HTERT RPE-1 (cell line): ENCODE measurements around the gene KIF17.

ENCODE experiments used
- in situ Hi-C: fragments of 300-500 bp; cut with MboI; formaldehyde crosslinking; loops from 4 replicates; pipeline ENCODE4 v1.14.3; 2020; ENCODE audit warnings: low sequenced_read_pairs

Gene KIF17

GRCh38 chr1:20717452-20718342, at the start of gene KIF17:
Gene KIF17, minus strand, starts transcription at chr1:20718007. Its CDS starts 301 bp downstream, at chr1:20717706.
- in situ Hi-C loops, result no loop called here

GRCh38 chr1:20767271-20767670, 49.5 kb upstream of the KIF17 start:
- in situ Hi-C loops, result no loop called here

- in situ Hi-C loops, result no loop called here
These were observed 45.6 kb upstream of the KIF17 start for GRCh38 chr1:20763417-20763816.

GRCh38 chr1:20760322-20760721, 42.5 kb upstream of the KIF17 start:
- in situ Hi-C loops, result no loop called here

- in situ Hi-C loops, result no loop called here
These were observed 35.8 kb upstream of the KIF17 start for GRCh38 chr1:20753589-20753988.

- in situ Hi-C loops, result no loop called here
These were observed 33.7 kb upstream of the KIF17 start for GRCh38 chr1:20751462-20751990.

- in situ Hi-C loops, result no loop called here
These were observed 24.9 kb upstream of the KIF17 start for GRCh38 chr1:20742671-20743070.

GRCh38 chr1:20740781-20741180, 23.0 kb upstream of the KIF17 start:
- in situ Hi-C loops, result no loop called here

GRCh38 chr1:20739225-20739624, 21.4 kb upstream of the KIF17 start:
- in situ Hi-C loops, result no loop called here

- in situ Hi-C loops, result no loop called here
These were observed 17.8 kb upstream of the KIF17 start for GRCh38 chr1:20735581-20736111.

- in situ Hi-C loops, result no loop called here
These were observed 15.7 kb upstream of the KIF17 start for GRCh38 chr1:20733360-20733975.

- in situ Hi-C loops, result no loop called here
These were observed 15.0 kb upstream of the KIF17 start, which contains the start of gene SH2D5 for GRCh38 chr1:20732588-20733359. Gene SH2D5, minus strand, starts transcription at chr1:20732703. Its CDS starts 4,659 bp downstream, at chr1:20728044.

- in situ Hi-C loops, result no loop called here
These were observed 14.3 kb upstream of the KIF17 start for GRCh38 chr1:20732071-20732587.

- in situ Hi-C loops, result no loop called here
These were observed 13.5 kb upstream of the KIF17 start for GRCh38 chr1:20731057-20731991.

- in situ Hi-C loops, result no loop called here
These were observed 12.9 kb upstream of the KIF17 start for GRCh38 chr1:20730690-20731056.

GRCh38 chr1:20729990-20730689, 12.3 kb upstream of the KIF17 start:
- in situ Hi-C loops, result no loop called here

GRCh38 chr1:20729155-20729931, 11.5 kb upstream of the KIF17 start:
- in situ Hi-C loops, result no loop called here
